GM19193 (cell line): ENCODE measurements around the gene CORO7.

ENCODE experiments used
- POLR2A ChIP-seq: IDR thresholded peaks from 4 replicates; pipeline ENCODE4 v1.6.1; 2011; ENCODE audit not compliant: insufficient read depth, insufficient read length; ENCODE audit errors: extremely low read depth

The CORO7 gene

GRCh38 chr16:4395055-4395726, 21.2 kb downstream of the CORO7 start:
- no peak for TF ChIP-seq POLR2A

- no peak for TF ChIP-seq POLR2A
Observed at GRCh38 chr16:4393240-4393600, 23.2 kb downstream of the CORO7 start.

GRCh38 chr16:4392382-4393239, 23.8 kb downstream of the CORO7 start:
- no peak for TF ChIP-seq POLR2A

- no peak for TF ChIP-seq POLR2A
Observed at GRCh38 chr16:4391631-4392381, 24.6 kb downstream of the CORO7 start.

GRCh38 chr16:4390266-4391260, 25.8 kb downstream of the CORO7 start:
- TF ChIP-seq POLR2A, result no peak

GRCh38 chr16:4389051-4389955, 27.1 kb downstream of the CORO7 start:
- no peak for TF ChIP-seq POLR2A

GRCh38 chr16:4388271-4389021, 27.9 kb downstream of the CORO7 start:
- no peak for TF ChIP-seq POLR2A

- TF ChIP-seq POLR2A, result no peak
Observed at GRCh38 chr16:4387781-4388180, 28.6 kb downstream of the CORO7 start.

- no peak for TF ChIP-seq POLR2A
Observed at GRCh38 chr16:4386951-4387565, 29.3 kb downstream of the CORO7 start.

GRCh38 chr16:4386451-4386805, 30.0 kb downstream of the CORO7 start:
- no peak for TF ChIP-seq POLR2A

GRCh38 chr16:4385789-4386450, 30.5 kb downstream of the CORO7 start:
- TF ChIP-seq POLR2A, result no peak
